ENCODE data around the gene TMEM69.

TMEM69 gene

DNA sequence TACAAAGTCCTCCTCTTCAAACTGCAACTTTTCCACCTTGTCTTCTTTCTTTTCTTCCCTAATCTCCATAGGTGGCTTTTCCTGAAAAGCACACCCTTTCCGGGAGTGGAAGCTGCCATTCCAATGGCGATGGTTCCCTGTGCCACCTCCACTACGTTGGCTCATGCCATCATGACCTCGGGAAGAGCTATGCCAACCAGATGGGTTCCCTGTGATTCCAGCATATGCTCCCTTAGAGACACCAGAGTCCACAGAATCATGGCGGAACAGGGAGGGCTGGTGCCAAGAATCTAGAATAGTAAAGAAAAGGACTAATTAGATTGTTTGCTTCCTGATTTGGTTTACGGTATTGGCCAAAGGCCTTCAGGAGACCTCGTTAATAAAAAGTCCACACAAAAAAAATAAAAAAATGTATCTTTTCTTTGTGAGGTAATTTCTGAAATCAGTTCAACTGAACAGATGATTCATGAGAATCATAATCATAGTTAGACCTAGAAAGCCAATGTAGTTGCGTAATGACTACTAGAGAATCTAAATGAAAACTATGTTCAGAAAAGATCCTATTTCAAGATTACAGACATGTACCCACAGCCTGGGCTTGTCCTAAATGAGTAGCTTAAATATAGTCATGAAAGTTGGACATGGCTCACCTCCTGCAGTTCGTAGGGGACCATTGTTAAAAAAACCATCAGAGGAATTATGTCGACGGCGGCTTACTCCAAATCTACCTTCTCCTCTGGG lies 33.3 kb upstream of the TMEM69 start:
- H3K27ac ChIP-seq: no peak overlapping the region
- no peak for TF ChIP-seq ZFX (IDR thresholded peaks at IDR 0.05; ENCODE audit: borderline replicate concordance)
- TF ChIP-seq, protein P1, sequence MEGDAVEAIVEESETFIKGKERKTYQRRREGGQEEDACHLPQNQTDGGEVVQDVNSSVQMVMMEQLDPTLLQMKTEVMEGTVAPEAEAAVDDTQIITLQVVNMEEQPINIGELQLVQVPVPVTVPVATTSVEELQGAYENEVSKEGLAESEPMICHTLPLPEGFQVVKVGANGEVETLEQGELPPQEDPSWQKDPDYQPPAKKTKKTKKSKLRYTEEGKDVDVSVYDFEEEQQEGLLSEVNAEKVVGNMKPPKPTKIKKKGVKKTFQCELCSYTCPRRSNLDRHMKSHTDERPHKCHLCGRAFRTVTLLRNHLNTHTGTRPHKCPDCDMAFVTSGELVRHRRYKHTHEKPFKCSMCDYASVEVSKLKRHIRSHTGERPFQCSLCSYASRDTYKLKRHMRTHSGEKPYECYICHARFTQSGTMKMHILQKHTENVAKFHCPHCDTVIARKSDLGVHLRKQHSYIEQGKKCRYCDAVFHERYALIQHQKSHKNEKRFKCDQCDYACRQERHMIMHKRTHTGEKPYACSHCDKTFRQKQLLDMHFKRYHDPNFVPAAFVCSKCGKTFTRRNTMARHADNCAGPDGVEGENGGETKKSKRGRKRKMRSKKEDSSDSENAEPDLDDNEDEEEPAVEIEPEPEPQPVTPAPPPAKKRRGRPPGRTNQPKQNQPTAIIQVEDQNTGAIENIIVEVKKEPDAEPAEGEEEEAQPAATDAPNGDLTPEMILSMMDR (IDR thresholded peaks at IDR 0.05): no peak

DNA sequence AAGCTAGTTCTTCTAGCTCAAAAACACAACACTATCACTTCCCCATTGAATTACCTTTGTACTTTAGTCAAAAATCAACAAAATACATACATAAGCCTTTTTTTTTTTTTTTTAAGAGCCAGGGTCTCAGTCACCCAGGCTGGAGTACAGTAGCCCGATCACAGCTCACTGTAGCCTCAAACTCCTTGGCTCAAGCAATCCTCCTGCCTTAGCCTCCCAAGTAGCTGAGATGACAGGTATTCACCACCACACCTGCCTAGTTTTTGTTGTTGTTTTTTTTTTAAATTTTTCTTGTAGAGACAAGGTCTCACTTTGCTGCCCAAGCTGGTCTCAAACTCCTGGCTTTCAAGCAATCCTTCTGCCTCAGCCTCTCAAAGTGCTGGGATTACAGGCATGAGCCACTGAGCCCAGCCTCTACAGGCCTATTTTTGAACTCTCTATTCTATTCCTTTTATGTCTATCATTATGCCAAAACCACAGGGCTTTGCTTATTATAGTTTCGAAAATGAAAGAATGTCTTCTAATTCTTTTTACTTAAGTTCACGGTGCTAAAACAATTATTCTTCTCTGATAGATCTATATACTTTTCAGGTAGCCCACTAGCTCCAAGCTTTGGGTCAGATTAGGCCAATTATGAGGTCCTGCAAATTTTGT lies 31.3 kb upstream of the TMEM69 start:
- TF ChIP-seq ZFX (IDR thresholded peaks at IDR 0.05; ENCODE audit: borderline replicate concordance): no peak
- TF ChIP-seq, protein P1 (IDR thresholded peaks at IDR 0.05): no peak

DNA sequence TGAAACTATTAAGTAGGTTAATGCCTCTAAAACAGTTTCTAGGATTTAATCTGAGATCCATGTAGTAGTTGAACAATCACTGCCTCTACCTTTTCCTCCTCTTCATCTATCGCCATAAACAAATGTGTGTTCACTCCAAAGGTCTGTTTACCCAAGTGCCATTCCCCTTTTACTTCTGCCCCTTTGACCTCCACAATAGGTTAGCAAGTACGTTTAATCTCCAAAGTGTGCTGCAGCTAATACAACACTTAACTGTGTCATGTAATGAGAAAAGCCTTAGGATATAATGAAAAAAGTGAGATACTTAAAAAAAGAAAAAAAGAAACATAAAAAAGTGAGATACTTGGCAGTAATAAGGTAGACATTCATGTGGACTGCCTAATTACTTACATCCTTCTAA lies 29.8 kb upstream of the TMEM69 start:
- TF ChIP-seq ZFX (IDR thresholded peaks at IDR 0.05; ENCODE audit: borderline replicate concordance): no peak
- TF ChIP-seq, protein P1 (IDR thresholded peaks at IDR 0.05): no peak
- H3K27ac ChIP-seq: no peak overlapping the region

More for the DNA sequence above, 31.3 kb upstream of the TMEM69 start:
- H3K27ac ChIP-seq: no peak overlapping the region

DNA sequence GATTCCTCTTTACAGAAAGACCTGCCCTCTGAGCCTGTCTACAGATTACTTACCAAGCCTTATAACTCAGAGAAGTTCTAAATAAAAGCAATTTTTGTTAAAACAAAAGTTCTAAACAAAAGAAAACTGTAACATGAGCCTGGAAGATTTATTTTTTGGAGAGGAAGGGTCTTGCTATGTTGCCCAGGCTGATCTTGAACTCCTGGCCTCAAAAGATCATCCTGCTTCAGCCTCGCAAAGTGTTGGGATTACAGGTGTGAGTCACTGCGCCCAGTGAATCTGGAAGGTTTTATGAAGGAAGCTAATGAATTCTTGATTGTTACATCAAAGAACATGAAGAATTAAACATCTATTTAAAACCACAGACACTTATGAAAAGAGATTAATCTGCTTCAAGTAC lies 28.8 kb upstream of the TMEM69 start:
- H3K27ac ChIP-seq: no peak overlapping the region

DNA sequence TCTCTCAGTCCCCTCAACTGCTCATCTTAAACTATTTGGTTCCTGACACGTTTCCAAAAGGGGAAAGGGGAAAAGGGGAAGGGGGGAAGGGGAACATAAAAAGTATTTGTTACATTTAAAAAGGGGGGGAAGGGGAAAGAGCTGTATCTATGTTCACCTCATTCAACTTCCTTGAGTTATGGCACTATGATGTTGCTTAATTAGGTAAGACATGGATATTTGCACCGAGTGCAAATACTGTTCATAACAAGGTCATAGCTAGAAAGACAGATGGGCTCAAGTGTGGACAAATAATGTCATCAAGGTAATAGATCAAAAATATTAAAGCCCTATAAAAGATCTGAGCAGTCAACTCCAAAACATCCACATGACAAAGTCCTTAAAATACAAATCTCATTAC lies 27.6 kb upstream of the TMEM69 start:
- TF ChIP-seq ZFX (IDR thresholded peaks at IDR 0.05; ENCODE audit: borderline replicate concordance): no peak
- no peak overlapping the region for H3K27ac ChIP-seq

More for the DNA sequence above, 28.8 kb upstream of the TMEM69 start:
- TF ChIP-seq ZFX (IDR thresholded peaks at IDR 0.05; ENCODE audit: borderline replicate concordance): no peak
- TF ChIP-seq, protein P1 (IDR thresholded peaks at IDR 0.05): no peak

DNA sequence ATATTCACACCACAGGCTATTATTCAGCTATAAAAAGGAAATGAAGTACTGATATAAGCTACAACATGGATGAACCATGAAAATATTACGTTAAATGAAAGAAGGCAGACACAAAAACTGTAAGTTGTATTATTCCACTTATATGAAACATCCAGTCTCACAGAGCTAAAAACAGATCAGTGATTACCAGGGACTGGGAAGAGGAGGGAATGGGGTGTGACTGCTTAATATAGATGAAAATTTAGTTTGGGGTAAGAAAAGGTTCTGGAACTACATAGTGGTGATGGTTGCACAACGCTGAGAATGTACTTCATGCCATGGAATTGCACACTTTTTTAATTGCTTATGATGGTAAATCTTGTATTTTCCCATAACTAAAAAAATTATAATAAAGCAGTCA lies 21.1 kb upstream of the TMEM69 start:
- TF ChIP-seq, protein P1 (IDR thresholded peaks at IDR 0.05): no peak
- no peak for TF ChIP-seq ZFX (IDR thresholded peaks at IDR 0.05; ENCODE audit: borderline replicate concordance)
- no peak overlapping the region for H3K27ac ChIP-seq

DNA sequence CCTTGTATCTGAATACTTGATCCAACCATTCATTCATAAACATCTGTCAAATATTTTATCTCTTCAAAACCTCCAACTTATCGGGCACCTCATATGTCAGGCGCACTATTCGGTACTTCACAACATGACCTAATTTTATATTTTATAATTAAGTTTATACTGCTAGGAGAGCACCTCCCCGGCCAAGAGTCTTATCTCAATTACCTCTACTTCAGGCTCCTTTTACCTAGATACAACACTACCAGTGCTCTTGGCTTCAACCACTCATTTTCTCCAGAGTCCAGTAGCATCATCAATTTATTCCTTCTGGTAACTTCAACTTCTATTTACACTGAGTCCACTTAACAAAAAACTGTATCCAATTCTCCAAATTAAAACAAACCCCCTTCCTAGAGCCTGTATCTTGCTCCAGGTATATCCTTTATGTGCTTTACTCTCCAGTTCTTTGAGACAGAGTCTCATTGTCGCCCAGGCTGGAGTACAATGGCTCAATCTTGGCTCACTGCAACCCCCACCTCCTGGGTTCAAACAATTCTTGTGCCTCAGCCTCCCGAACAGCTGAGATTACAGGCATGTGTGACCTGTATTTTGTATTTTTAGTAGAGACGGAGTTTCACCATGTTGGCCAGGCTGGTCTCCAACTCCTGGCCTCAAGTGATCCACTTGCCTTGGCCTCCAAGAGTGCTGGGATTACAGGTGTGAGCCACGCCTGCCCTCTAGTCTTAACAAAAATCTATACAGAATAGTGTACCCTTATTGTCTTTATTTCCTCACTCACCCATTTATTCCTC lies 20.5 kb upstream of the TMEM69 start:
- TF ChIP-seq, protein P1 (IDR thresholded peaks at IDR 0.05): no peak
- no peak for TF ChIP-seq ZFX (IDR thresholded peaks at IDR 0.05; ENCODE audit: borderline replicate concordance)
- no peak overlapping the region for H3K27ac ChIP-seq
